Small intestine (tissue), 7 donors: ENCODE measurements around the gene BOD1. TPM values are rescaled to one million over a fixed set of nuclear protein-coding genes. Genes with fewer than 3 reads are reported as not detected.

Experiments
- DNase-seq, 2 donors: peaks; one replicate each; pipeline versions ENCODE4 v3.0.0 to v3.0.0-alpha.2; 2013
- FAIRE-seq: peaks from 2 replicates; lab custom pipeline; 2012; peaks lifted over from hg19 to GRCh38; lab: Jason Lieb, UNC
- H3K27ac ChIP-seq, 3 donors: one replicate each; pipeline ENCODE4 v1.5.1; 2013; ENCODE audit warnings: low read length in 2 of 3, mild to moderate bottlenecking in 2 of 3, control low read depth in 1 of 3, inconsistent platforms in 1 of 3, low read depth in 1 of 3, moderate library complexity in 1 of 3
- H3K27me3 ChIP-seq, 3 donors: one replicate each; pipeline ENCODE4 v1.6.1; 2013; ENCODE audit warnings: low read length in 3 of 3, inconsistent platforms in 1 of 3; ENCODE audit not compliant: control insufficient read depth in 3 of 3, insufficient read depth in 3 of 3
- H3K36me3 ChIP-seq, 3 donors: one replicate each; pipeline ENCODE4 v1.6.1; 2013; ENCODE audit warnings: low read length in 3 of 3, inconsistent platforms in 1 of 3, low read depth in 1 of 3, mild to moderate bottlenecking in 1 of 3, moderate library complexity in 1 of 3; ENCODE audit not compliant: control insufficient read depth in 3 of 3, insufficient read depth in 2 of 3
- H3K4me1 ChIP-seq, 3 donors: one replicate each; pipeline ENCODE4 v1.6.1; 2013; ENCODE audit warnings: low read length in 2 of 3, inconsistent platforms in 1 of 3, low read depth in 1 of 3, mild to moderate bottlenecking in 1 of 3, moderate library complexity in 1 of 3; ENCODE audit not compliant: control insufficient read depth in 3 of 3, insufficient read depth in 2 of 3
- H3K4me3 ChIP-seq, 3 donors: one replicate each; pipeline ENCODE4 v1.5.1; 2013; ENCODE audit warnings: low read length in 3 of 3, control low read depth in 1 of 3, inconsistent platforms in 1 of 3, low read depth in 1 of 3, mild to moderate bottlenecking in 1 of 3, moderate library complexity in 1 of 3
- H3K9me3 ChIP-seq, 2 donors: one replicate each; pipeline ENCODE4 v1.6.1; 2013; ENCODE audit warnings: low read depth in 1 of 2, low read length in 1 of 2; ENCODE audit not compliant: control insufficient read depth in 2 of 2, insufficient read depth in 1 of 2
- WGBS, 3 donors: extraction: QIAGEN DNeasy Blood & Tissue Kit; methylation state at CpG; one replicate each; pipeline ENCODE4 v1.1.7; 2013; 5-methylcytosine and 5-hydroxymethylcytosine counted together
- polyA plus RNA-seq, 4 donors: library from polyadenylated mRNA; stranded (reverse) in 3 of 4; unstranded in 1 of 4; fragments of 200-250 nt in 3 of 4; fragments of 120-200 nt in 1 of 4; gene quantifications; one replicate each; pipeline versions ENCODE4 v1.2.1 to v1.2.3, GENCODE V29; 2013
- donor health status: healthy with polysubstance abuse.
- donor health status: control.
- donor health status: control.
- donor health status: Bipolar disorder and iron deficiency.
- donor health status: healthy.

The BOD1 gene
- polyA plus RNA-seq, 4 donors = 22.4 to 76.7 (median 36.6) TPM

DNA sequence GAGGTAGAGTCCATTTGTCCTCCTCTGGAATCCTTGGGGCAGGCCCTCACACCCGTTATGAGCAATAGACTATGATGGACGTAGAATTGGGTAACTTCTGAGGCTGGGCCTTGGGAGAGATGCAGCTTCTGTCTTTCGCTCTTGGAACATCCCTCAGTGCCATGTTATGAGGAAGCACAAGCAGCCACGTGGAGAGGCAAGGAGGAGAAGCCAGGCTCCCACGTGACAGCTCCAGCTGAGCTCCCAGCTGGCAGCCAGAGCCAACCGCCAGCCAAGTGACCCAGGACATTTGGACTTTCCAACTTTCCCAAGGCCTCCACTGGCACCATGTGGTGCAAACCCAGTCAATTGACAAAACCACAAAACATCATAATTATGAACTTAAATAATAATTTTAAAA is 43.0 kb upstream of the BOD1 start:
- no peaks in the 10 kb centered on the region for H3K4me1 ChIP-seq
- no peak overlapping the region for H3K4me3 ChIP-seq
- H3K27me3 ChIP-seq = no peaks in the 10 kb centered on the region
- FAIRE-seq (no peak), DNase-seq (no peak)
- WGBS, 3 donors = 87 to 89% (median 89%) methylated on average over 6 of the region's 6 CpGs
- no peaks in the 10 kb centered on the region for H3K36me3 ChIP-seq
- H3K27ac ChIP-seq = no peak overlapping the region
- peaks cover 2 to 8% of the 10 kb centered on the region in 2 donors for H3K9me3 ChIP-seq

- Histone ChIP-seq H3K27me3 (peaks cover 0 to 3% (median 0%) of the 10 kb centered on the region in 3 donors), H3K4me3 (no peak overlapping the region), H3K9me3 (peaks cover 2 to 19% of the 10 kb centered on the region in 2 donors), H3K27ac (no peak overlapping the region), H3K4me1 (no peaks in the 10 kb centered on the region), H3K36me3 (no peaks in the 10 kb centered on the region)
- DNase-seq (no peak), FAIRE-seq (no peak)
- WGBS, 3 donors = 84 to 91% (median 87%) methylated on average over 14 of the region's 14 CpGs
Observed at GRCh38 chr5:173657741-173658356, 41.4 kb upstream of the BOD1 start.

GRCh38 chr5:173655196-173655797 is 38.8 kb upstream of the BOD1 start:
- Histone ChIP-seq H3K4me3 (no peak overlapping the region), H3K9me3 (peaks cover 2 to 19% of the 10 kb centered on the region in 2 donors), H3K36me3 (no peaks in the 10 kb centered on the region), H3K27ac (no peak overlapping the region), H3K4me1 (no peaks in the 10 kb centered on the region), H3K27me3 (peaks cover 0 to 3% (median 0%) of the 10 kb centered on the region in 3 donors)
- WGBS, 3 donors = 78 to 86% (median 85%) methylated on average over 3 of the region's 3 CpGs
- FAIRE-seq (no peak), DNase-seq (no peak)

GRCh38 chr5:173653822-173654523 is 37.5 kb upstream of the BOD1 start:
- Histone ChIP-seq H3K9me3 (peaks cover 0 to 13% of the 10 kb centered on the region in 2 donors), H3K4me3 (no peak overlapping the region), H3K4me1 (no peaks in the 10 kb centered on the region), H3K36me3 (no peaks in the 10 kb centered on the region), H3K27ac (no peak overlapping the region), H3K27me3 (peaks cover 0 to 3% (median 0%) of the 10 kb centered on the region in 3 donors)
- DNase-seq (no peak), FAIRE-seq (no peak)
- WGBS, 3 donors = 82 to 93% (median 93%) methylated on average over 10 of the region's 10 CpGs

- Histone ChIP-seq H3K9me3 (peaks cover 0 to 1% of the 10 kb centered on the region in 2 donors), H3K27me3 (no peaks in the 10 kb centered on the region), H3K4me3 (no peak overlapping the region), H3K27ac (no peak overlapping the region), H3K36me3 (no peaks in the 10 kb centered on the region), H3K4me1 (no peaks in the 10 kb centered on the region)
- WGBS, 3 donors = 85 to 87% (median 87%) methylated on average over 7 of the region's 7 CpGs
- DNase-seq = no peak
- FAIRE-seq = no peak
Observed at GRCh38 chr5:173648308-173648866, 31.9 kb upstream of the BOD1 start.

GRCh38 chr5:173646692-173647091 is 30.2 kb upstream of the BOD1 start:
- 83 to 89% (median 85%) methylated on average over 5 of the region's 5 CpGs for WGBS, 3 donors
- H3K4me3 ChIP-seq = no peak overlapping the region
- no peak for DNase-seq
- H3K9me3 ChIP-seq = no peaks in the 10 kb centered on the region
- no peaks in the 10 kb centered on the region for H3K4me1 ChIP-seq
- no peak for FAIRE-seq
- H3K27ac ChIP-seq = no peak overlapping the region
- no peaks in the 10 kb centered on the region for H3K36me3 ChIP-seq
- H3K27me3 ChIP-seq = no peaks in the 10 kb centered on the region

- Histone ChIP-seq H3K9me3 (no peaks in the 10 kb centered on the region), H3K4me1 (no peaks in the 10 kb centered on the region), H3K4me3 (no peak overlapping the region), H3K36me3 (no peaks in the 10 kb centered on the region), H3K27me3 (no peaks in the 10 kb centered on the region), H3K27ac (no peak overlapping the region)
- no peak for FAIRE-seq
- DNase-seq = no peak
- 87 to 90% (median 88%) methylated on average over 10 of the region's 10 CpGs for WGBS, 3 donors
Observed at GRCh38 chr5:173645890-173646574, 29.6 kb upstream of the BOD1 start.

- WGBS, 3 donors = 48 to 64% (median 58%) methylated on average over 5 of the region's 5 CpGs
- no peak overlapping the region for H3K27ac ChIP-seq
Observed at GRCh38 chr5:173645437-173645807, 29.0 kb upstream of the BOD1 start.

More at GRCh38 chr5:173645437-173645807, 29.0 kb upstream of the BOD1 start:
- DNase-seq (no peak), FAIRE-seq (no peak)
- Histone ChIP-seq H3K27me3 (no peaks in the 10 kb centered on the region), H3K9me3 (no peaks in the 10 kb centered on the region), H3K36me3 (no peaks in the 10 kb centered on the region), H3K4me1 (no peaks in the 10 kb centered on the region), H3K4me3 (no peak overlapping the region)
